WTC11 (cell line): ENCODE measurements around the gene MDK. TPM values are rescaled to one million over a fixed set of nuclear protein-coding genes. Genes with fewer than 3 reads are reported as not detected.

Experiments used
- ATAC-seq: fragments of 200-7000 bp; cut with Tn5 transposase; 2 replicates; pipeline ENCODE4 v1.10.0; 2021; ENCODE audit warnings: mild to moderate bottlenecking, moderate library complexity
- CTCF ChIA-PET: fragments of 300-600 bp; sonication (Branson Sonifier 250); formaldehyde crosslinking; loops from one replicate; lab custom pipeline; 2021; ENCODE audit warnings: antibody characterized with exemption; lab: Charles Lee
- POLR2A ChIA-PET: fragments of 350-600 bp; sonication (Branson Sonifier 250); formaldehyde crosslinking; loops from one replicate; lab custom pipeline; 2021; ENCODE audit warnings: antibody characterized with exemption; lab: Charles Lee
- DNase-seq: peaks from one replicate; pipeline ENCODE4 v3.0.0; 2021; ENCODE audit warnings: low spot score
- H3K27ac Mint-ChIP-seq: 2 replicates; pipeline ENCODE4 v1.8.0; 2021; ENCODE audit warnings: mixed read lengths
- H3K27me3 Mint-ChIP-seq: 2 replicates; pipeline ENCODE4 v1.8.0; 2021; ENCODE audit warnings: low read depth, mild to moderate bottlenecking, moderate library complexity, mixed read lengths
- H3K36me3 Mint-ChIP-seq: 2 replicates; pipeline ENCODE4 v1.8.0; 2021; ENCODE audit warnings: mixed read lengths
- H3K4me1 Mint-ChIP-seq: 2 replicates; pipeline ENCODE4 v1.8.0; 2022; ENCODE audit warnings: mixed read lengths
- H3K4me3 Mint-ChIP-seq: 2 replicates; pipeline ENCODE4 v1.8.0; 2021; ENCODE audit warnings: mild to moderate bottlenecking, moderate library complexity, mixed read lengths
- H3K9me3 Mint-ChIP-seq: 2 replicates; pipeline ENCODE4 v1.8.0; 2021; ENCODE audit warnings: mixed read lengths
- ATF1 ChIP-seq: sonication (generic); formaldehyde crosslinking; IDR thresholded peaks from 2 replicates; pipeline ENCODE4 v1.8.1; 2023; ENCODE audit warnings: mild to moderate bottlenecking, moderate library complexity, missing genetic modification reagents
- CBFB ChIP-seq: sonication (generic); formaldehyde crosslinking; IDR thresholded peaks from 2 replicates; pipeline ENCODE4 v1.8.1; 2022; ENCODE audit warnings: mild to moderate bottlenecking, low read depth, missing genetic modification reagents
- CREM ChIP-seq: sonication (generic); formaldehyde crosslinking; IDR thresholded peaks from 2 replicates; pipeline ENCODE4 v1.8.1; 2022; ENCODE audit warnings: mild to moderate bottlenecking, missing genetic modification reagents, moderate library complexity
- CTCF ChIP-seq: fragments of 200-600 bp; IDR thresholded peaks from 2 replicates; pipeline ENCODE4 v1.8.0; 2022; ENCODE audit warnings: antibody characterized with exemption
- EMX1 ChIP-seq: fragments of 250-450 bp; sonication (Bioruptor Pico); IDR thresholded peaks from 2 replicates; pipeline ENCODE4 v1.8.0; 2021; ENCODE audit warnings: mild to moderate bottlenecking
- FOXJ3 ChIP-seq: sonication (generic); formaldehyde crosslinking; IDR thresholded peaks from 2 replicates; pipeline ENCODE4 v1.9.0; 2021; ENCODE audit warnings: missing genetic modification reagents, mild to moderate bottlenecking, borderline replicate concordance
- FOXK1 ChIP-seq: sonication (generic); formaldehyde crosslinking; IDR thresholded peaks from 2 replicates; pipeline ENCODE4 v1.8.0; 2022; ENCODE audit warnings: mild to moderate bottlenecking, moderate library complexity, missing genetic modification reagents
- HMGA2 ChIP-seq: fragments of 250-450 bp; sonication (Bioruptor Pico); IDR thresholded peaks from 2 replicates; pipeline ENCODE4 v1.4.0; 2021; ENCODE audit warnings: mild to moderate bottlenecking, moderate library complexity
- NFATC4 ChIP-seq: fragments of 250-450 bp; sonication (Bioruptor Pico); IDR thresholded peaks from 2 replicates; pipeline ENCODE4 v1.9.0; 2021; ENCODE audit warnings: mild to moderate bottlenecking
- NFYB ChIP-seq: sonication (generic); formaldehyde crosslinking; conservative IDR thresholded peaks from 2 replicates; pipeline ENCODE4 v1.8.0; 2022; ENCODE audit warnings: low read depth, missing genetic modification reagents
- PRRX2 ChIP-seq: fragments of 250-450 bp; sonication (Bioruptor Pico); IDR thresholded peaks from 2 replicates; pipeline ENCODE4 v1.8.0; 2021; ENCODE audit warnings: mild to moderate bottlenecking
- SMAD4 ChIP-seq: sonication (generic); formaldehyde crosslinking; IDR thresholded peaks from 2 replicates; pipeline ENCODE4 v1.8.0; 2022; ENCODE audit warnings: mild to moderate bottlenecking, missing genetic modification reagents
- SOX15 ChIP-seq: fragments of 250-450 bp; sonication (Bioruptor Pico); IDR thresholded peaks from 2 replicates; pipeline ENCODE4 v1.9.0; 2021; ENCODE audit warnings: mild to moderate bottlenecking
- STAT6 ChIP-seq: sonication (generic); formaldehyde crosslinking; conservative IDR thresholded peaks from 2 replicates; pipeline ENCODE4 v1.8.1; 2023; ENCODE audit warnings: mild to moderate bottlenecking, low read depth, missing genetic modification reagents, moderate library complexity
- TCF7 ChIP-seq: sonication (generic); formaldehyde crosslinking; IDR thresholded peaks from 2 replicates; pipeline ENCODE4 v1.8.0; 2022; ENCODE audit warnings: mild to moderate bottlenecking, low read depth, missing genetic modification reagents, moderate library complexity
- USF1 ChIP-seq: sonication (generic); formaldehyde crosslinking; IDR thresholded peaks from 2 replicates; pipeline ENCODE4 v1.8.0; 2022; ENCODE audit warnings: mild to moderate bottlenecking, missing genetic modification reagents
- ZNF317 ChIP-seq: sonication (generic); formaldehyde crosslinking; IDR thresholded peaks from 2 replicates; pipeline ENCODE4 v1.8.1; 2023; ENCODE audit warnings: low read depth, mild to moderate bottlenecking, moderate library complexity, missing genetic modification reagents, borderline replicate concordance
- ZNF671 ChIP-seq: fragments of 250-450 bp; sonication (Bioruptor Pico); IDR thresholded peaks from 2 replicates; pipeline ENCODE4 v1.8.0; 2021; ENCODE audit warnings: mild to moderate bottlenecking
- total RNA-seq: library from RNA; stranded (reverse); gene quantifications from 3 replicates; pipeline ENCODE4 v1.2.3, GENCODE V29; 2021
- TF ChIP-seq, protein P1 (sequence below): sonication (generic); formaldehyde crosslinking; IDR thresholded peaks from 2 replicates; pipeline ENCODE4 v1.8.0; 2022; ENCODE audit warnings: mild to moderate bottlenecking, missing genetic modification reagents
- TF ChIP-seq, protein P2 (sequence below): sonication (generic); formaldehyde crosslinking; IDR thresholded peaks from 2 replicates; pipeline ENCODE4 v1.8.1; 2022; ENCODE audit warnings: low read depth, mild to moderate bottlenecking, moderate library complexity, missing genetic modification reagents, borderline replicate concordance
- TF ChIP-seq, protein P3 (sequence below): sonication (generic); formaldehyde crosslinking; IDR thresholded peaks from 2 replicates; pipeline ENCODE4 v1.8.0; 2023; ENCODE audit warnings: missing genetic modification reagents, mild to moderate bottlenecking, borderline replicate concordance

Gene MDK
- total RNA-seq, 1 experiment from 2014 or later, result 560 TPM

- TF ChIP-seq, protein P1, sequence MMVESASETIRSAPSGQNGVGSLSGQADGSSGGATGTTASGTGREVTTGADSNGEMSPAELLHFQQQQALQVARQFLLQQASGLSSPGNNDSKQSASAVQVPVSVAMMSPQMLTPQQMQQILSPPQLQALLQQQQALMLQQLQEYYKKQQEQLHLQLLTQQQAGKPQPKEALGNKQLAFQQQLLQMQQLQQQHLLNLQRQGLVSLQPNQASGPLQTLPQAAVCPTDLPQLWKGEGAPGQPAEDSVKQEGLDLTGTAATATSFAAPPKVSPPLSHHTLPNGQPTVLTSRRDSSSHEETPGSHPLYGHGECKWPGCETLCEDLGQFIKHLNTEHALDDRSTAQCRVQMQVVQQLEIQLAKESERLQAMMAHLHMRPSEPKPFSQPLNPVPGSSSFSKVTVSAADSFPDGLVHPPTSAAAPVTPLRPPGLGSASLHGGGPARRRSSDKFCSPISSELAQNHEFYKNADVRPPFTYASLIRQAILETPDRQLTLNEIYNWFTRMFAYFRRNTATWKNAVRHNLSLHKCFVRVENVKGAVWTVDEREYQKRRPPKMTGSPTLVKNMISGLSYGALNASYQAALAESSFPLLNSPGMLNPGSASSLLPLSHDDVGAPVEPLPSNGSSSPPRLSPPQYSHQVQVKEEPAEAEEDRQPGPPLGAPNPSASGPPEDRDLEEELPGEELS (CRISPR knock-in tag), result no peak
- TF ChIP-seq CTCF (no peak), NFYB (CRISPR knock-in tag) (no peak)
Measured at GRCh38 chr11:46356924-46357482, 24.5 kb upstream of the MDK start (continued).

DNA sequence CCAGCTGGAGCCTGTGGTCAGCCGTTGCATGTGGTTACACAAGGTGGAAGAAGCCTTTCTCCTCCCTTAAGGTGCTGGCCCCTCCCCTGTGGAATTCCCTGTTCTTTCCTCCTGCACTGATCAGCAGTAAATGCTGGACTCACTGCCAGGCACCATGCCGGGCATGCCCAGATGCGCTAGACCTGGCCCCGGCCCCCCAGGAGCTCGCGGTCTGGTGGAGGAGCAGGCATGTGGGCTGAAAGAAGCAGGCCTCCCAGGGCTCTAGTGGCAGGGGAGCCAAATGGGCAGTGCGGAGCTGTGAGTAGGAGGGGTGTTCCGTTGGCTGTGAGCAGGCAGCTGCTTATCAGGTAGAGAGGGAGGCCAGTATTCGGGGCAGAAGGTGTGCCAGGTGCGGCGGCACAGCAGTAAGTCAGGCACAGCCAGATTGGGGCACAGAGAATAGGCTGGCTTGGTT, 24.0 kb upstream of the MDK start:
- DNase-seq, result no peak
- Mint-ChIP-seq H3K4me3 (no peak overlapping the region), H3K27ac (peak overlapping the region; percentile 74), H3K4me1 (peaks cover 45% of the 10 kb centered on the region), H3K36me3 (peaks cover 8% of the 10 kb centered on the region), H3K27me3 (no peaks in the 10 kb centered on the region), H3K9me3 (no peaks in the 10 kb centered on the region)
- CTCF ChIA-PET, result interaction anchor here (1.2 to 2.0 kb wide), 4 partner anchors 18 to 31 kb away, joined by 3 to 7 read pairs (median 4); no protein-coding TSS in a partner anchor
- POLR2A ChIA-PET, result no interaction called here
- peak; percentile 17; the same call in 1 of the 2 replicates for ATAC-seq
- TF ChIP-seq EMX1 (CRISPR knock-in tag) (no peak), NFATC4 (no peak), ZNF671 (no peak), FOXK1 (CRISPR knock-in tag) (no peak), ATF1 (CRISPR knock-in tag) (no peak), CBFB (CRISPR knock-in tag) (no peak), CREM (CRISPR knock-in tag) (no peak)
- TF ChIP-seq, protein P2, sequence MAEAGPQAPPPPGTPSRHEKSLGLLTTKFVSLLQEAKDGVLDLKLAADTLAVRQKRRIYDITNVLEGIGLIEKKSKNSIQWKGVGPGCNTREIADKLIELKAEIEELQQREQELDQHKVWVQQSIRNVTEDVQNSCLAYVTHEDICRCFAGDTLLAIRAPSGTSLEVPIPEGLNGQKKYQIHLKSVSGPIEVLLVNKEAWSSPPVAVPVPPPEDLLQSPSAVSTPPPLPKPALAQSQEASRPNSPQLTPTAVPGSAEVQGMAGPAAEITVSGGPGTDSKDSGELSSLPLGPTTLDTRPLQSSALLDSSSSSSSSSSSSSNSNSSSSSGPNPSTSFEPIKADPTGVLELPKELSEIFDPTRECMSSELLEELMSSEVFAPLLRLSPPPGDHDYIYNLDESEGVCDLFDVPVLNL (CRISPR knock-in tag), result no peak

DNA sequence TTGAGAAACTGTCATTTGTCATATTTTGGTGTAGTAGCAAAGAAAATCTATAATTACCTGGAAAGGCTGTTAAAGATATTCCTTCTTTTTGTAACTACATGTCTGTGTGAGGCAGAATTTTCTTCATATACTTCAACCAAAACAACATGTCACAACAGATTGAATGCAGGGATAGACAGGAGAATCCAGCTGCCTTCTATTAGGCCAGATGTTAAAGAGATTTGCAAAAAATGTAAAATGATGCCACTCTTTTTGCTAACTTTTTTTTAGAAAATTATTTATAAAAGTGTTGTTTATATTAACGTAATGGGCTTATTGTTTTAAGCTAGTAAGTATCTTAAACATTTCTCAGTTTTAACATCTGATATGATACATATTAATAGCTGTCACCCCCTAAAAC, 21.5 kb upstream of the MDK start:
- POLR2A ChIA-PET, result interaction anchor here (0.6 kb wide), 2 partner anchors 117 to 445 kb away, joined by 3 to 4 read pairs; no protein-coding TSS in a partner anchor
- no peaks in the 10 kb centered on the region for H3K9me3 Mint-ChIP-seq
- DNase-seq, result no peak
- H3K4me1 Mint-ChIP-seq, result peaks cover 38% of the 10 kb centered on the region
- H3K4me3 Mint-ChIP-seq, result no peak overlapping the region
- H3K27me3 Mint-ChIP-seq, result no peaks in the 10 kb centered on the region
- no peak for ATAC-seq
- CTCF ChIA-PET, result interaction anchor here (0.6 to 11.8 kb wide), 10 partner anchors 8 to 175 kb away, joined by 3 to 231 read pairs (median 4); no protein-coding TSS in a partner anchor
- no peak overlapping the region for H3K27ac Mint-ChIP-seq
- peaks cover 2% of the 10 kb centered on the region; the same call in 1 of the 2 replicates for H3K36me3 Mint-ChIP-seq
- TF ChIP-seq SMAD4 (CRISPR knock-in tag) (no peak), STAT6 (CRISPR knock-in tag) (no peak), FOXK1 (CRISPR knock-in tag) (no peak), SOX15 (CRISPR knock-in tag) (no peak), USF1 (no peak), TCF7 (CRISPR knock-in tag) (no peak), PRRX2 (no peak), ZNF317 (CRISPR knock-in tag) (no peak), FOXJ3 (CRISPR knock-in tag) (no peak), HMGA2 (no peak)
- TF ChIP-seq, protein P3, sequence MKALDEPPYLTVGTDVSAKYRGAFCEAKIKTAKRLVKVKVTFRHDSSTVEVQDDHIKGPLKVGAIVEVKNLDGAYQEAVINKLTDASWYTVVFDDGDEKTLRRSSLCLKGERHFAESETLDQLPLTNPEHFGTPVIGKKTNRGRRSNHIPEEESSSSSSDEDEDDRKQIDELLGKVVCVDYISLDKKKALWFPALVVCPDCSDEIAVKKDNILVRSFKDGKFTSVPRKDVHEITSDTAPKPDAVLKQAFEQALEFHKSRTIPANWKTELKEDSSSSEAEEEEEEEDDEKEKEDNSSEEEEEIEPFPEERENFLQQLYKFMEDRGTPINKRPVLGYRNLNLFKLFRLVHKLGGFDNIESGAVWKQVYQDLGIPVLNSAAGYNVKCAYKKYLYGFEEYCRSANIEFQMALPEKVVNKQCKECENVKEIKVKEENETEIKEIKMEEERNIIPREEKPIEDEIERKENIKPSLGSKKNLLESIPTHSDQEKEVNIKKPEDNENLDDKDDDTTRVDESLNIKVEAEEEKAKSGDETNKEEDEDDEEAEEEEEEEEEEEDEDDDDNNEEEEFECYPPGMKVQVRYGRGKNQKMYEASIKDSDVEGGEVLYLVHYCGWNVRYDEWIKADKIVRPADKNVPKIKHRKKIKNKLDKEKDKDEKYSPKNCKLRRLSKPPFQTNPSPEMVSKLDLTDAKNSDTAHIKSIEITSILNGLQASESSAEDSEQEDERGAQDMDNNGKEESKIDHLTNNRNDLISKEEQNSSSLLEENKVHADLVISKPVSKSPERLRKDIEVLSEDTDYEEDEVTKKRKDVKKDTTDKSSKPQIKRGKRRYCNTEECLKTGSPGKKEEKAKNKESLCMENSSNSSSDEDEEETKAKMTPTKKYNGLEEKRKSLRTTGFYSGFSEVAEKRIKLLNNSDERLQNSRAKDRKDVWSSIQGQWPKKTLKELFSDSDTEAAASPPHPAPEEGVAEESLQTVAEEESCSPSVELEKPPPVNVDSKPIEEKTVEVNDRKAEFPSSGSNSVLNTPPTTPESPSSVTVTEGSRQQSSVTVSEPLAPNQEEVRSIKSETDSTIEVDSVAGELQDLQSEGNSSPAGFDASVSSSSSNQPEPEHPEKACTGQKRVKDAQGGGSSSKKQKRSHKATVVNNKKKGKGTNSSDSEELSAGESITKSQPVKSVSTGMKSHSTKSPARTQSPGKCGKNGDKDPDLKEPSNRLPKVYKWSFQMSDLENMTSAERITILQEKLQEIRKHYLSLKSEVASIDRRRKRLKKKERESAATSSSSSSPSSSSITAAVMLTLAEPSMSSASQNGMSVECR (CRISPR knock-in tag), result no peak
